RWPE2 (cell line): ENCODE measurements around the gene ADA.
A peak's percentile ranks its signal among the peaks of the same experiment; 100 is the strongest.

ENCODE experiments used
- ATAC-seq: fragments of 200-7000 bp; cut with Tn5 transposase; 3 replicates; pipeline ENCODE4 v1.9.1; 2021; ENCODE audit warnings: low read depth
- DNase-seq: peaks from one replicate; pipeline ENCODE4 v3.0.0-alpha.2; 2020; ENCODE audit warnings: low spot score
- H3K27ac ChIP-seq: fragments of 450-650 bp; 2 replicates; pipeline ENCODE4 v1.5.1; 2017; ENCODE audit warnings: mild to moderate bottlenecking; ENCODE audit not compliant: poor library complexity, severe bottlenecking
- H3K27me3 ChIP-seq: fragments of 250-450 bp; sonication (Bioruptor Pico); 2 replicates; pipeline ENCODE4 v1.5.1; 2021; ENCODE audit warnings: mild to moderate bottlenecking, moderate library complexity; ENCODE audit not compliant: insufficient read depth, poor library complexity, severe bottlenecking
- H3K36me3 ChIP-seq: fragments of 250-450 bp; sonication (Bioruptor Pico); 2 replicates; pipeline ENCODE4 v1.5.1; 2020; ENCODE audit warnings: low read depth, mild to moderate bottlenecking, moderate library complexity
- H3K4me1 ChIP-seq: fragments of 250-450 bp; sonication (Bioruptor Pico); 2 replicates; pipeline ENCODE4 v1.5.1; 2021; ENCODE audit warnings: mild to moderate bottlenecking, moderate library complexity; ENCODE audit not compliant: insufficient read depth, poor library complexity, severe bottlenecking
- H3K4me3 ChIP-seq: fragments of 250-450 bp; sonication (Bioruptor Pico); 2 replicates; pipeline ENCODE4 v1.5.1; 2021; ENCODE audit warnings: mild to moderate bottlenecking, moderate library complexity; ENCODE audit not compliant: severe bottlenecking
- H3K9me3 ChIP-seq: fragments of 250-450 bp; sonication (Bioruptor Pico); 2 replicates; pipeline ENCODE4 v1.5.1; 2021; ENCODE audit warnings: mild to moderate bottlenecking, moderate library complexity; ENCODE audit not compliant: severe bottlenecking
- TF ChIP-seq, protein P1 (sequence below): fragments of 450-650 bp; IDR thresholded peaks from one replicate; pipeline ENCODE4 v1.5.1; 2017; ENCODE audit warnings: mild to moderate bottlenecking, moderate library complexity; ENCODE audit not compliant: poor library complexity, severe bottlenecking

Gene ADA

DNA sequence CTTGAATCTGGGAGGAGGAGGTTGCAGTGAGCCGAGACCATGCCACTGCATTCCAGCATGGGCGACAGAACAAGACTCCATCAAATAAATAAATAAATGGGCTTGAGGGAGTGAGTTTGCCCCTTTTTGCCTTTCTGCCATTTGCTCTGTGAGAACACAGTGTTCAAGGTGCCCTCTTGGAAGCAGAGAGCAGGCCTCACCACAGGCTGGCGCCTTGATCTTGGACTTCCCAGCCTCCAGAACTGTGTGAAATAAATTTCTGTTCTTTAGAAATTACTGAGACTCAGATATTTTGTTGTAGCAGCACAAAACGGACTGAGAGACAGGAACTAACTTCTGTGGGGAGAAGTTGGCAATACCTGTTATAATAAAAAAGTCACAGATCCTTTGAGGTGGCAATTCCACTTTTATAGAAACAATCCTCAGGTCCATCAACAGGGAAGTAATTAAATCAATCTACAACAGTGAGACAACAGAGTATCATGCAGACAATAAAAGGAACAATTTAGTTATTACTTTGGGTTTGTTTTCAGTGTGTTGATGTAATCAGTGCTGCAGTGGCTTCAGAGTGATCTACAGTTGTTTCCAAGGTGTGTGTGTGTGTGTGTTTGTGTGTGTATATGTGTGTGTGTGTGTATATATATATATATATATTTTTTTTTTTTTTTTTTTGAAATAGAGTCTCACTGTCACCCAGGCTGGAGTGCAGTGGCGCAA, 44.6 kb downstream of the ADA start:
- Histone ChIP-seq H3K4me3 (no peak overlapping the region), H3K27me3 (no peaks in the 10 kb centered on the region), H3K27ac (no peak overlapping the region), H3K4me1 (peaks cover 5% of the 10 kb centered on the region), H3K36me3 (no peaks in the 10 kb centered on the region), H3K9me3 (no peaks in the 10 kb centered on the region)
- no peak for ATAC-seq
- TF ChIP-seq, protein P1, sequence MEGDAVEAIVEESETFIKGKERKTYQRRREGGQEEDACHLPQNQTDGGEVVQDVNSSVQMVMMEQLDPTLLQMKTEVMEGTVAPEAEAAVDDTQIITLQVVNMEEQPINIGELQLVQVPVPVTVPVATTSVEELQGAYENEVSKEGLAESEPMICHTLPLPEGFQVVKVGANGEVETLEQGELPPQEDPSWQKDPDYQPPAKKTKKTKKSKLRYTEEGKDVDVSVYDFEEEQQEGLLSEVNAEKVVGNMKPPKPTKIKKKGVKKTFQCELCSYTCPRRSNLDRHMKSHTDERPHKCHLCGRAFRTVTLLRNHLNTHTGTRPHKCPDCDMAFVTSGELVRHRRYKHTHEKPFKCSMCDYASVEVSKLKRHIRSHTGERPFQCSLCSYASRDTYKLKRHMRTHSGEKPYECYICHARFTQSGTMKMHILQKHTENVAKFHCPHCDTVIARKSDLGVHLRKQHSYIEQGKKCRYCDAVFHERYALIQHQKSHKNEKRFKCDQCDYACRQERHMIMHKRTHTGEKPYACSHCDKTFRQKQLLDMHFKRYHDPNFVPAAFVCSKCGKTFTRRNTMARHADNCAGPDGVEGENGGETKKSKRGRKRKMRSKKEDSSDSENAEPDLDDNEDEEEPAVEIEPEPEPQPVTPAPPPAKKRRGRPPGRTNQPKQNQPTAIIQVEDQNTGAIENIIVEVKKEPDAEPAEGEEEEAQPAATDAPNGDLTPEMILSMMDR: no peak
- no peak for DNase-seq

DNA sequence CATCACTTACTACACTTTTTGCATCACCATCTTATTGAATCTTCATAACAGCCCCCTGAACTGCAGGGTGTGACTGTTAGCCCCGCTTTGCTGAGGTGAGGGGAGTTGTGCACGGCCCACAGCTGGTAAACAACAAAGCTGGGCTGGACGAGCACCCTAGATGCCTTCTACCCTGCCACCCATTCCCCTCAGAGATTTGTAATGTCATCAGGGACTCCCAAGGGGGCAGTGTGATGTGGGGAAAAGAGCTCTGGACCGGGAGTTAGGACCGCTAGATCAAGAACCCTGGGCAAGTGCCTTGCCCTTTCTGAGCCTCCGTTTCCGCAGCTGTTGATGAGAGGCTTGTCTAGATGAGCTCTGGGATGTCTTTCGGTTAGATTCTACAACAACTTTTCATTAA, 48.2 kb downstream of the ADA start:
- H3K9me3 ChIP-seq: no peaks in the 10 kb centered on the region
- H3K27me3 ChIP-seq: no peaks in the 10 kb centered on the region
- peaks cover 3% of the 10 kb centered on the region for H3K4me1 ChIP-seq
- no peaks in the 10 kb centered on the region for H3K36me3 ChIP-seq
- ATAC-seq: no peak
- TF ChIP-seq, protein P1: no peak
- no peak overlapping the region for H3K27ac ChIP-seq
- DNase-seq: peak; percentile 54
- no peak overlapping the region for H3K4me3 ChIP-seq

DNA sequence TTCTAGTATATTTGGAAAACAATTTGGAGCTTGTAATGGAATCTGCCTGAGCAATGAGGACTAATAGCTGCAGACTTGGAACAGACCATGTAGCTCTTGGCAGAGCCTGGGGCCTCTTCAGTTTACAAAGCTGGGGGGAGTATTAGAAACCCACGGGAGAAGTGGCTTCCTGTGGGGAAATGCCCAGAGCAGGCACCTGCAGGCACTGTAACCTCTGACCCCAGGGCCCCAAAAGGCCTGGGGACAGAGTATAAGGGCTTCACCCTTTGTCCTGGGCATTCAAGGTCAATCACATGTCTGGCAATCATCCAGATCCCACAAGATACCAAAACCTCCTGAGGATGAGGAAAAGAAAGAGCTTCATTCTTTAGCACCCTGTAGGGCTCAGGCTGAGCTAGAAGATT, 49.7 kb downstream of the ADA start:
- Histone ChIP-seq H3K4me3 (no peak overlapping the region), H3K9me3 (no peaks in the 10 kb centered on the region), H3K27me3 (no peaks in the 10 kb centered on the region), H3K27ac (no peak overlapping the region), H3K36me3 (no peaks in the 10 kb centered on the region), H3K4me1 (peaks cover 3% of the 10 kb centered on the region)
- TF ChIP-seq, protein P1: no peak
- DNase-seq (peak; percentile 49), ATAC-seq (no peak)

DNA sequence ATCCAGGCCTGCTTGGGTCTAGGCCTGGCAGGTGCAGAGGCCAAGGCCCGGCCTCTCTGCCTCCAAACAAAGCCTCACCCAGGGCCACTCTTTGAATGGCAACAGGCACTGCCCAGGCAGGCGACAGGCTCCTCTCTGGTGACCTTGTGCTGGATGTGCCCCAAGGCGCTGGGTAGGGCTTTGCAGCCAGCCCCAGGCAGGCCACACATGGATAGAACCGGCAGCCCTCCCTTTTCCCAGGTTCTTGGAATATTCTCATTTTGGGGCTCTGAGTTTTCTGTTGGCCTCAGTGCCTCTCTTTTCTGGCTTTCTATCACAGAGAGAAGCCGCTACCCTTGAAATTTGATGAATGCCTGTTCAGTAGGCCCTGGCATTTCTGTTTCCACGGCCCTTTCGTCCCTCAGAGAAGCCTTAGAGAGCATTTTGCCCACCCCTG, 50.2 kb downstream of the ADA start:
- H3K27ac ChIP-seq: no peak overlapping the region
- peaks cover 3% of the 10 kb centered on the region for H3K4me1 ChIP-seq
- peak; percentile 73 for DNase-seq
- no peak overlapping the region for H3K4me3 ChIP-seq
- no peaks in the 10 kb centered on the region for H3K9me3 ChIP-seq
- TF ChIP-seq, protein P1: no peak
- no peaks in the 10 kb centered on the region for H3K36me3 ChIP-seq
- no peak for ATAC-seq
- H3K27me3 ChIP-seq: no peaks in the 10 kb centered on the region

DNA sequence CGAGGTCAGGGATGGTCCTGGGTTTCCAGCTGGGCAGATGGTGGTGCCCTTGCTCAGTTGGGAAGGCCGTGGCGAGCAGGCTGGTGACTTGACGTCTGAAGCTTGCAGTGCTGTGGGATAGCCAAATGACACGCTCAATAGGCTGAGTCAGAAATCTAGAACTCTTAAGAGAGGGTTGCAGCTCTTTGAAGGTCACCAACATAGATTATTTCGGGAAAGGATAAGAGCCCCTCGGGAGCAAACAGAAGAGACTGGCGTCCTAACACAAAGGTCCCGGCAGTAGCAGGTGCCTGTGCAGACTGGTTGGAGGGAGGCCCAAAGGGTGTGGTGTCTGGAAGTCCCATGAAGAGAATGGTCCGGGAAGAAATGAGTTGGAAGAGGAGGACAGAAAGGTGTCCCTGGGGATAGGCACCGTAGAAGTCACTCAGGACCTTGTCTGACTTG, 50.7 kb downstream of the ADA start:
- Histone ChIP-seq H3K27ac (no peak overlapping the region), H3K27me3 (no peaks in the 10 kb centered on the region), H3K4me3 (no peak overlapping the region), H3K9me3 (no peaks in the 10 kb centered on the region), H3K4me1 (peaks cover 3% of the 10 kb centered on the region), H3K36me3 (no peaks in the 10 kb centered on the region)
- DNase-seq: peak; percentile 62
- ATAC-seq: no peak
- TF ChIP-seq, protein P1: no peak
